ENCODE measurements around the gene SLC30A10.
"Not testable (repeated sequence)": the region's sequence is repeated elsewhere in the genome, so short reads cannot be mapped to it uniquely, and the experiment has no call there.

Gene SLC30A10

GRCh38 chr1:219945795-219946194 lies 17.4 kb upstream of the SLC30A10 start:
- no peak overlapping the region for H3K4me3 ChIP-seq (ENCODE audit: low read length)
- no peak overlapping the region for H2AFZ ChIP-seq (ENCODE audit: low read depth, low read length)
- TF ChIP-seq EZH2phosphoT487 (IDR thresholded peaks at IDR 0.05; ENCODE audit: low read depth) (no peak), CTCF (IDR thresholded peaks at IDR 0.05; ENCODE audit: low read depth, low read length) (no peak)
- no peak overlapping the region for H3K9ac ChIP-seq (ENCODE audit: low read length)
- peaks cover 5% of the 10 kb centered on the region for H3K36me3 ChIP-seq (replicated peaks; ENCODE audit: low read depth, low read length)
- peaks cover 6% of the 10 kb centered on the region for H3K9me3 ChIP-seq (ENCODE audit: insufficient read depth, low read length)
- no peaks in the 10 kb centered on the region for H4K20me1 ChIP-seq (ENCODE audit: insufficient read depth, low read length)
- H3K4me1 ChIP-seq (ENCODE audit: low read length): peaks cover 10% of the 10 kb centered on the region
- peaks cover 60% of the 10 kb centered on the region for H3K27me3 ChIP-seq (ENCODE audit: low read depth, low read length)
- H3K4me2 ChIP-seq (ENCODE audit: low read length): no peak overlapping the region
- no peaks in the 10 kb centered on the region for H3K79me2 ChIP-seq (ENCODE audit: low read length)
- H3K27ac ChIP-seq (ENCODE audit: low read length): no peak overlapping the region

- TF ChIP-seq CTCF (IDR thresholded peaks at IDR 0.05; ENCODE audit: low read depth, low read length): no peak
- no peak for TF ChIP-seq EZH2phosphoT487 (IDR thresholded peaks at IDR 0.05; ENCODE audit: low read depth)
- Histone ChIP-seq H3K9me3 (ENCODE audit: insufficient read depth, low read length) (peaks cover 6% of the 10 kb centered on the region), H3K4me1 (ENCODE audit: low read length) (peaks cover 19% of the 10 kb centered on the region), H2AFZ (ENCODE audit: low read depth, low read length) (no peak overlapping the region), H3K4me3 (ENCODE audit: low read length) (no peak overlapping the region), H3K9ac (ENCODE audit: low read length) (no peak overlapping the region), H3K4me2 (ENCODE audit: low read length) (no peak overlapping the region), H3K27me3 (ENCODE audit: low read depth, low read length) (peaks cover 83% of the 10 kb centered on the region), H3K27ac (ENCODE audit: low read length) (no peak overlapping the region), H3K79me2 (ENCODE audit: low read length) (no peaks in the 10 kb centered on the region), H4K20me1 (ENCODE audit: insufficient read depth, low read length) (peaks cover 7% of the 10 kb centered on the region; the same call in 1 of the 2 replicates), H3K36me3 (replicated peaks; ENCODE audit: low read depth, low read length) (peaks cover 5% of the 10 kb centered on the region)
These were observed 13.1 kb upstream of the SLC30A10 start for GRCh38 chr1:219941179-219942118.

GRCh38 chr1:219940707-219941106 lies 12.3 kb upstream of the SLC30A10 start:
- TF ChIP-seq CTCF (IDR thresholded peaks at IDR 0.05; ENCODE audit: low read depth, low read length): no peak
- no peak for TF ChIP-seq EZH2phosphoT487 (IDR thresholded peaks at IDR 0.05; ENCODE audit: low read depth)
- Histone ChIP-seq H2AFZ (ENCODE audit: low read depth, low read length) (no peak overlapping the region), H3K4me2 (ENCODE audit: low read length) (no peak overlapping the region)

GRCh38 chr1:219938706-219939105 lies 10.3 kb upstream of the SLC30A10 start:
- H3K9me3 ChIP-seq (ENCODE audit: insufficient read depth, low read length): peaks cover 6% of the 10 kb centered on the region; the same call in 1 of the 2 replicates
- H3K4me3 ChIP-seq (ENCODE audit: low read length): no peak overlapping the region
- TF ChIP-seq EZH2phosphoT487 (IDR thresholded peaks at IDR 0.05; ENCODE audit: low read depth) (no peak), CTCF (IDR thresholded peaks at IDR 0.05; ENCODE audit: low read depth, low read length) (no peak)
- H3K79me2 ChIP-seq (ENCODE audit: low read length): no peaks in the 10 kb centered on the region
- no peak overlapping the region for H3K4me2 ChIP-seq (ENCODE audit: low read length)
- H2AFZ ChIP-seq (ENCODE audit: low read depth, low read length): no peak overlapping the region
- no peak overlapping the region for H3K27ac ChIP-seq (ENCODE audit: low read length)
- H3K36me3 ChIP-seq (replicated peaks; ENCODE audit: low read depth, low read length): peaks cover 5% of the 10 kb centered on the region
- H3K27me3 ChIP-seq (ENCODE audit: low read depth, low read length): peaks cover 82% of the 10 kb centered on the region
- H3K9ac ChIP-seq (ENCODE audit: low read length): no peak overlapping the region
- peaks cover 7% of the 10 kb centered on the region; the same call in 1 of the 2 replicates for H4K20me1 ChIP-seq (ENCODE audit: insufficient read depth, low read length)
- H3K4me1 ChIP-seq (ENCODE audit: low read length): peaks cover 9% of the 10 kb centered on the region

More at GRCh38 chr1:219940707-219941106, 12.3 kb upstream of the SLC30A10 start:
- no peak overlapping the region for H3K4me3 ChIP-seq (ENCODE audit: low read length)
- H4K20me1 ChIP-seq (ENCODE audit: insufficient read depth, low read length): peaks cover 7% of the 10 kb centered on the region; the same call in 1 of the 2 replicates
- no peak overlapping the region for H3K27ac ChIP-seq (ENCODE audit: low read length)
- H3K9me3 ChIP-seq (ENCODE audit: insufficient read depth, low read length): peaks cover 6% of the 10 kb centered on the region; the same call in 1 of the 2 replicates
- peaks cover 82% of the 10 kb centered on the region for H3K27me3 ChIP-seq (ENCODE audit: low read depth, low read length)
- peaks cover 13% of the 10 kb centered on the region for H3K4me1 ChIP-seq (ENCODE audit: low read length)
- no peak overlapping the region for H3K9ac ChIP-seq (ENCODE audit: low read length)
- H3K36me3 ChIP-seq (replicated peaks; ENCODE audit: low read depth, low read length): peaks cover 5% of the 10 kb centered on the region
- H3K79me2 ChIP-seq (ENCODE audit: low read length): no peaks in the 10 kb centered on the region

- H4K20me1 ChIP-seq (ENCODE audit: insufficient read depth, low read length); H3K27ac ChIP-seq (ENCODE audit: low read length); H3K4me3 ChIP-seq (ENCODE audit: low read length); H2AFZ ChIP-seq (ENCODE audit: low read depth, low read length); H3K79me2 ChIP-seq (ENCODE audit: low read length); H3K4me2 ChIP-seq (ENCODE audit: low read length); H3K9ac ChIP-seq (ENCODE audit: low read length); H3K36me3 ChIP-seq (replicated peaks; ENCODE audit: low read depth, low read length); H3K9me3 ChIP-seq (ENCODE audit: insufficient read depth, low read length); H3K4me1 ChIP-seq (ENCODE audit: low read length): not testable (repeated sequence)
- peaks cover 58% of the 10 kb centered on the region for H3K27me3 ChIP-seq (ENCODE audit: low read depth, low read length)
These were observed 5.4 kb upstream of the SLC30A10 start for GRCh38 chr1:219933763-219934162.

Measured in OCI-LY3 (cell line).